ENCODE measurements around the gene MON1A. TPM values are rescaled to one million over a fixed set of nuclear protein-coding genes. Genes with fewer than 3 reads are reported as not detected.

The MON1A gene
- total RNA-seq, 8 experiments from 2014 or later, result 9.1 to 12.4 (median 11.6) TPM

Other genes starting within 250 kb of the MON1A start
- 10 to 100 TPM in 7 of 8 experiments, 1 to 10 TPM in 1; 7.7 to 59.9 (median 26.0) TPM for gene MST1, start 240.3 kb downstream of the MON1A start, total RNA-seq
- gene RNF123, start 240.3 kb downstream of the MON1A start, total RNA-seq, result 10 to 100 TPM; 10.9 to 41.8 (median 16.2) TPM
- gene AMIGO3, start 210.1 kb downstream of the MON1A start, total RNA-seq, result 1 to 10 TPM in 6 of 8 experiments, under 1 TPM in 1, not detected in 1; 0.82 to 3.8 (median 2.3) TPM
- gene GMPPB, start 205.9 kb downstream of the MON1A start, total RNA-seq, result 10 to 100 TPM; 11.4 to 21.3 (median 16.2) TPM
- 10 to 100 TPM; 25.2 to 43.5 (median 29.7) TPM for gene IP6K1, start 143.3 kb downstream of the MON1A start, total RNA-seq
- gene CDHR4, start 129.9 kb downstream of the MON1A start, total RNA-seq, result under 1 TPM in 3 of 8 experiments, not detected in 5; 0.14 to 0.71 (median 0.57) TPM
- gene INKA1, start 126.5 kb downstream of the MON1A start, total RNA-seq, result 1 to 10 TPM in 7 of 8 experiments, under 1 TPM in 1; 0.81 to 3.5 (median 2.3) TPM
- 10 to 100 TPM in 4 of 8 experiments, 1 to 10 TPM in 3, under 1 TPM in 1; 0.96 to 46.3 (median 11.0) TPM for gene UBA7, start 115.9 kb downstream of the MON1A start, total RNA-seq
- gene TRAIP, start 73.2 kb downstream of the MON1A start, total RNA-seq, result 10 to 100 TPM in 2 of 8 experiments, 1 to 10 TPM in 5, under 1 TPM in 1; 0.66 to 15.3 (median 3.7) TPM
- 10 to 100 TPM in 5 of 8 experiments, 1 to 10 TPM in 2, under 1 TPM in 1; 0.20 to 85.3 (median 24.5) TPM for gene CAMKV, start 59.9 kb downstream of the MON1A start, total RNA-seq
- gene MST1R, start 25.9 kb downstream of the MON1A start, total RNA-seq, result 1 to 10 TPM in 2 of 8 experiments, under 1 TPM in 6; 0.27 to 1.3 (median 0.56) TPM
- 100 to 1,000 TPM in 2 of 8 experiments, 10 to 100 TPM in 6; 52.4 to 193 (median 65.5) TPM for gene RBM6, start 10.3 kb upstream of the MON1A start, total RNA-seq
- 100 to 1,000 TPM; 117 to 288 (median 144) TPM for gene RBM5, start 159.1 kb upstream of the MON1A start, total RNA-seq
- 1 to 10 TPM in 7 of 8 experiments, under 1 TPM in 1; 0.61 to 8.5 (median 3.1) TPM for gene SEMA3F, start 225.5 kb upstream of the MON1A start, total RNA-seq